ENCODE results near the gene ITPKB.
A peak's percentile ranks its signal among the peaks of the same experiment; 100 is the strongest.

ITPKB gene

GRCh38 chr1:226698659-226699058, 40.4 kb downstream of the ITPKB start:
- H3K36me3 ChIP-seq (ENCODE audit: insufficient read depth, low read length) = peaks cover 44% of the 10 kb centered on the region
- H2AFZ ChIP-seq (ENCODE audit: low read depth, low read length) = no peak overlapping the region
- peaks cover 13% of the 10 kb centered on the region for H3K4me1 ChIP-seq (ENCODE audit: insufficient read depth, low read length)
- H3K9me3 ChIP-seq (ENCODE audit: insufficient read depth, low read length, severe bottlenecking) = no peaks in the 10 kb centered on the region
- H4K20me1 ChIP-seq (ENCODE audit: insufficient read depth, low read length) = peaks cover 5% of the 10 kb centered on the region; the same call in 1 of the 2 replicates
- H3K4me2 ChIP-seq (ENCODE audit: insufficient read depth, low read length) = no peak overlapping the region
- DNase-seq (no peak), ATAC-seq (ENCODE audit: insufficient read depth, low read depth) (no peak)
- no peaks in the 10 kb centered on the region for H3K27me3 ChIP-seq (ENCODE audit: insufficient read depth, low read length, poor library complexity)
- no peak overlapping the region for H3K4me3 ChIP-seq (ENCODE audit: low read depth in 1 of 2, low read length in 2 of 2)
- H3K79me2 ChIP-seq (ENCODE audit: insufficient read depth, low read length) = peaks cover 51% of the 10 kb centered on the region
- TF ChIP-seq, protein P1, sequence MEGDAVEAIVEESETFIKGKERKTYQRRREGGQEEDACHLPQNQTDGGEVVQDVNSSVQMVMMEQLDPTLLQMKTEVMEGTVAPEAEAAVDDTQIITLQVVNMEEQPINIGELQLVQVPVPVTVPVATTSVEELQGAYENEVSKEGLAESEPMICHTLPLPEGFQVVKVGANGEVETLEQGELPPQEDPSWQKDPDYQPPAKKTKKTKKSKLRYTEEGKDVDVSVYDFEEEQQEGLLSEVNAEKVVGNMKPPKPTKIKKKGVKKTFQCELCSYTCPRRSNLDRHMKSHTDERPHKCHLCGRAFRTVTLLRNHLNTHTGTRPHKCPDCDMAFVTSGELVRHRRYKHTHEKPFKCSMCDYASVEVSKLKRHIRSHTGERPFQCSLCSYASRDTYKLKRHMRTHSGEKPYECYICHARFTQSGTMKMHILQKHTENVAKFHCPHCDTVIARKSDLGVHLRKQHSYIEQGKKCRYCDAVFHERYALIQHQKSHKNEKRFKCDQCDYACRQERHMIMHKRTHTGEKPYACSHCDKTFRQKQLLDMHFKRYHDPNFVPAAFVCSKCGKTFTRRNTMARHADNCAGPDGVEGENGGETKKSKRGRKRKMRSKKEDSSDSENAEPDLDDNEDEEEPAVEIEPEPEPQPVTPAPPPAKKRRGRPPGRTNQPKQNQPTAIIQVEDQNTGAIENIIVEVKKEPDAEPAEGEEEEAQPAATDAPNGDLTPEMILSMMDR (IDR thresholded peaks at IDR 0.05; ENCODE audit: borderline replicate concordance, extremely low read depth, low read length, poor library complexity, severe bottlenecking) = no peak
- no peak for TF ChIP-seq EZH2 (IDR thresholded peaks at IDR 0.05; ENCODE audit: borderline replicate concordance, low read depth, low read length, severe bottlenecking)
- H3K27ac ChIP-seq (ENCODE audit: low read length) = no peak overlapping the region
- no peak overlapping the region for H3K9ac ChIP-seq (ENCODE audit: low read depth, low read length)

GRCh38 chr1:226697929-226698544, 41.0 kb downstream of the ITPKB start:
- no peak overlapping the region for H3K27ac ChIP-seq (ENCODE audit: low read length)
- DNase-seq (no peak), ATAC-seq (ENCODE audit: insufficient read depth, low read depth) (no peak)
- peaks cover 5% of the 10 kb centered on the region; the same call in 1 of the 2 replicates for H4K20me1 ChIP-seq (ENCODE audit: insufficient read depth, low read length)
- no peak overlapping the region for H3K9ac ChIP-seq (ENCODE audit: low read depth, low read length)
- TF ChIP-seq, protein P1 (IDR thresholded peaks at IDR 0.05; ENCODE audit: borderline replicate concordance, extremely low read depth, low read length, poor library complexity, severe bottlenecking) = no peak
- TF ChIP-seq EZH2 (IDR thresholded peaks at IDR 0.05; ENCODE audit: borderline replicate concordance, low read depth, low read length, severe bottlenecking) = no peak
- H2AFZ ChIP-seq (ENCODE audit: low read depth, low read length) = no peak overlapping the region
- peaks cover 48% of the 10 kb centered on the region for H3K79me2 ChIP-seq (ENCODE audit: insufficient read depth, low read length)
- peaks cover 10% of the 10 kb centered on the region for H3K4me1 ChIP-seq (ENCODE audit: insufficient read depth, low read length)
- no peak overlapping the region for H3K4me3 ChIP-seq (ENCODE audit: low read depth in 1 of 2, low read length in 2 of 2)
- no peaks in the 10 kb centered on the region for H3K27me3 ChIP-seq (ENCODE audit: insufficient read depth, low read length, poor library complexity)
- H3K9me3 ChIP-seq (ENCODE audit: insufficient read depth, low read length, severe bottlenecking) = no peaks in the 10 kb centered on the region
- H3K36me3 ChIP-seq (ENCODE audit: insufficient read depth, low read length) = peaks cover 47% of the 10 kb centered on the region
- no peak overlapping the region for H3K4me2 ChIP-seq (ENCODE audit: insufficient read depth, low read length)

GRCh38 chr1:226697151-226697928, 41.7 kb downstream of the ITPKB start:
- Histone ChIP-seq H3K27ac (ENCODE audit: low read length) (0 out of 2 replicates have a peak overlapping the region, but pooled peaks have one; percentile 17), H3K79me2 (ENCODE audit: insufficient read depth, low read length) (peaks cover 42% of the 10 kb centered on the region), H2AFZ (ENCODE audit: low read depth, low read length) (no peak overlapping the region), H3K9ac (ENCODE audit: low read depth, low read length) (no peak overlapping the region), H3K4me2 (ENCODE audit: insufficient read depth, low read length) (no peak overlapping the region), H3K4me1 (ENCODE audit: insufficient read depth, low read length) (peaks cover 3% of the 10 kb centered on the region), H4K20me1 (ENCODE audit: insufficient read depth, low read length) (peaks cover 5% of the 10 kb centered on the region; the same call in 1 of the 2 replicates), H3K36me3 (ENCODE audit: insufficient read depth, low read length) (peaks cover 54% of the 10 kb centered on the region), H3K9me3 (ENCODE audit: insufficient read depth, low read length, severe bottlenecking) (no peaks in the 10 kb centered on the region), H3K27me3 (ENCODE audit: insufficient read depth, low read length, poor library complexity) (no peaks in the 10 kb centered on the region), H3K4me3 (ENCODE audit: low read depth in 1 of 2, low read length in 2 of 2) (no peak overlapping the region)
- no peak for ATAC-seq (ENCODE audit: insufficient read depth, low read depth)
- DNase-seq = no peak
- TF ChIP-seq, protein P1 (IDR thresholded peaks at IDR 0.05; ENCODE audit: borderline replicate concordance, extremely low read depth, low read length, poor library complexity, severe bottlenecking) = no peak
- TF ChIP-seq EZH2 (IDR thresholded peaks at IDR 0.05; ENCODE audit: borderline replicate concordance, low read depth, low read length, severe bottlenecking) = no peak

Measured in DND-41 (cell line).